Mammary epithelial cell (primary cell): ENCODE data around the gene SLCO2A1.

Source experiments
- CTCF ChIP-seq, 2 donors: IDR thresholded peaks in 1 of 2; conservative IDR thresholded peaks in 1 of 2; 2 replicates each; pipeline ENCODE4 v1.5.1; 2011 to 2012; ENCODE audit warnings: inconsistent platforms in 2 of 2, low read length in 2 of 2, mild to moderate bottlenecking in 2 of 2, control low read depth in 1 of 2, low read depth in 1 of 2; ENCODE audit not compliant: insufficient read depth in 1 of 2; ENCODE audit errors: extremely low read depth in 1 of 2
- EZH2 ChIP-seq: IDR thresholded peaks from 2 replicates; pipeline ENCODE4 v1.6.1; 2012; ENCODE audit warnings: low read length, inconsistent platforms, borderline replicate concordance

- no peak for TF ChIP-seq CTCF (conservative IDR thresholded peaks at IDR 0.05 in 1 of 2, IDR thresholded peaks at IDR 0.05 in 1 of 2; ENCODE audit: extremely low read depth in 1 of 2, insufficient read depth in 1 of 2, low read depth in 1 of 2, low read length in 2 of 2)
- TF ChIP-seq EZH2 = no peak
Measured at GRCh38 chr3:133880886-133881455, 148.8 kb downstream of the SLCO2A1 start.
